Esophagus mucosa (tissue), 1 donor: ENCODE data around the gene OR2T8. TPM values are rescaled to one million over a fixed set of nuclear protein-coding genes. Genes with fewer than 3 reads are reported as not detected.

ENCODE experiments used
- ATAC-seq: fragments of 200-7000 bp; cut with Tn5 transposase; one replicate; pipeline ENCODE4 v1.9.1; 2020
- total RNA-seq: library from RNA; stranded (reverse); gene quantifications from one replicate; pipeline ENCODE4 v1.2.4, GENCODE V29; 2023
- donor health status: DM: yes; HTN: yes; CAD: no.

The OR2T8 gene, protein sequence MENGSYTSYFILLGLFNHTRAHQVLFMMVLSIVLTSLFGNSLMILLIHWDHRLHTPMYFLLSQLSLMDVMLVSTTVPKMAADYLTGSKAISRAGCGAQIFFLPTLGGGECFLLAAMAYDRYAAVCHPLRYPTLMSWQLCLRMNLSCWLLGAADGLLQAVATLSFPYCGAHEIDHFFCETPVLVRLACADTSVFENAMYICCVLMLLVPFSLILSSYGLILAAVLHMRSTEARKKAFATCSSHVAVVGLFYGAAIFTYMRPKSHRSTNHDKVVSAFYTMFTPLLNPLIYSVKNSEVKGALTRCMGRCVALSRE
- total RNA-seq = not detected

GRCh38 chr1:247919952-247920351, at the start of gene OR2T8:
TSS of gene OR2T8 (plus strand) at chr1:247920252. CDS start at chr1:247921018, 766 bp downstream.
- ATAC-seq = no peak

DNA sequence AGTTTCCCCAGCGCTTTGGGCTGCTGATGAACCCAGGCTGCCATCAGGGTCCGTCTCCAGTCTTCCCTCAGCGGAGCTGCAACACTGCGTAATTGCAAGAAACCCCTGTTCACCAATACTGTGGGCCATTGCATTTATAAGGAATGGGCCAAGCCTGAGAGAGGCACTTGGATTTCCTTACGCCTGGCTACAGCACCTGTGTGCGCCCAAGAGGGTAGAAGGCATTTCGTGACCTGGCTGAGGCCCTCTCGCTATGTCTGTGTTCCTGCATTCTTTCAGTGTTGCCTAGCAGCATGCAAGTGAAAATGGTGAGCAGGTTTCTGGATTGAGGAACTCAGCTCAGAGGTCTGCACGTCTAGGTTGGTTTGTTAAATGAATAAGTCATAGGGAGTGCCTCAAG, 36.7 kb upstream of the OR2T8 start:
- no peak for ATAC-seq

DNA sequence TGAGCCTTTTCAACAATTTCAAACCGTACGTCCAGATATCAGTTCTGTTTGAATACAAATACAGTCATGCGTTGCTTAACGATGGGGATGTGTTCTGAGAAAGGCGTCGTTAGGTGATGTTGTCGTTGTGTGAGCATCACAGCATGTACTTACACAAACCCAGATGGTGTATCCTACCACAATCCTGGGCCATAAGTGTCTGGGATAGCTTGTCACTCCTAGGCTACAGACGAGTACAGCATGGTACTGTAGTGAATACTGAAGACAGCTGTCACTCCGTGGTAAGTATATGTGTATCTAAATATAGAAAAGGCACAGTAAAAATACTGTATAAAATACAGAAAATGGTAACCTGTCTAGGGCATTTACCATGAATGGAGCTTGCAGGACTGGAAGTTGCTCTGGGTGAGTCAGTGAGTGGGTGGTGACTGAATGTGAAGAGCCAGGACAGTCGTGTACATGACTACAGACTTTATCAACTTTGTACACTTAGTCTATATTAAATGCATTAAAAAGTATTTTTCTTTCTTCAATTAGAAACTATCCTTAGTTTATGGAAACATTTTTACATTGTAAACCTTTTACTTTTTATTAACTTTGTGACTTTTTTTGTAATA, 35.1 kb upstream of the OR2T8 start:
- no peak for ATAC-seq

DNA sequence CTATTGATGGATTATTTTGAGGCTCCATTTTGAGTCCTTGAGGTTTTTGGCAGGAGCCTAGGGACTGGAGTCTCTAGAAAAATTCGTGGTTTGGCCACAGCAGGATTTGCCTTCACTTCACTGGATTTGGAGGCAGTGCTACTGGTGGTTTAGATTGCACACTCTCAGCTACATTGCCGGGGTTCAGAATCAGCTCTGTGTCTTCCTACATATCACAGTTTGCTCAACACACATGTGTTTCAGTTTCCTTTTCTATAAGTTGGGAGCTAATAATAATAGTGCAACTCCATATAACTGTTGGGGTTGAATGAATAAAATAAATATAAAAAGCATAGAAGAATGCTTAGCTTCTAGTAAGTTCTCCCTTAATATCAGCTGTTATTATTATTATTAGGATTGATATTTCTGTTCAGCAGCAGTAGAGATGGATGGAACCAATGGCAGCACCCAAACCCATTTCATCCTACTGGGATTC, 24.9 kb upstream of the OR2T8 start, which contains the start of gene OR2W3:
OR2W3 (plus strand) TSS at position 425 of the 475 bp plus-strand sequence; CDS start at position 425, 0 bp downstream.
- ATAC-seq = no peak

- peak; percentile 20 for ATAC-seq
Observed at GRCh38 chr1:247895976-247896375, 24.1 kb upstream of the OR2T8 start.

- no peak for ATAC-seq
Observed at GRCh38 chr1:247904122-247904521, 15.9 kb upstream of the OR2T8 start.

GRCh38 chr1:247905181-247905580, 14.9 kb upstream of the OR2T8 start:
- no peak for ATAC-seq

DNA sequence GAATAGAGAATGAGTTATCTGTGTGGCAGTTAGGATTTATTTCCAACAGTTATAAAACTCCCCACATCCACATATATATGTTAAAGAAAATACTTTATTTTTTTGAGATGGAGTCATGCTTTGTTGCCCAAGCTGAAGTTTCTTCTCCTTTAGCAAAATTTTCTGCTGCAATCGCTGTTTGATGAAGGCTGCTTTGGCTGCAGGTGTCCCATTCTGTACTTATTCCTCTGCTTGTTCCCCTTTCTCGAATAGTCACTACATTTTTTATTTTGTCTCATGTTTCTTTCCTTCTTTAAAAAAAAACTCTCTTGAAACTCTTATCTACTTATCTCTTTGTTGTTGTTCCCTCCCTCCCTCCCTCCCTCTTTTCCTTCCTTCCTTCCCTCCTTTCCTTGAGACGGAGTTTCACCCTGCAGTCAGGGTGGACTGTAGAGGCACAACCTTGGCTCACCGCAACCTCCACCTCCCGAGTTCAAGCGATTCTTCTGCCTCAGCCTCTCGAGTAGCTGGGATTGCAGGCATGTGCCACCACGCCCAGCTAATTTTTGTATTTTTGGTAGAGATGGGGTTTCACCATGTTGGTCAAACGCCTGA, 14.0 kb upstream of the OR2T8 start:
- no peak for ATAC-seq

DNA sequence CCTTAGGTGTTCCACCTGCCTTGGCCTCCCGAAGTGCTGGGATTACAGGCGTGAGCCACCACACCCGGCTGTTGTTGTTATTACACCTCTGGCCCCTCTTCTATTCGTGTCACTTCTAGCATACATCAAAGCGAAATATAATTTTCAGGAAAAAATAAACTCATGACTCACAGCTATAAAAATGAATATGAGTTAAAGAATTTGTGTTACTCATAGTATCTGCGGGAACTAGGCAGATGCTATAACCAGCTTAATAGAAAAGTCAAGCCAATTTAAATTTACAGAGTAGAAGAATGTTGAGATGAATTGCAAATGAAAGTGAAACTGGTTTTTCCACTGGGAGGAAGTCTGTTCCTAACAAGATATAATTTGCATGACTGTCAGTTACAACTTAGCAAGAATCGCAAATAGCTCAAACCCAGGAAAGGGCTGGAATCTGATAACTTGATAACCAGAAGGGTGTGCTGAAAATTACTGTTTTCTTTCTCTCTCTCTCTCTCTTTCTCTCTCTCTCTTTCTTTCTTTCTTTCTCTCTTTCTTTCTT, 13.5 kb upstream of the OR2T8 start:
- peak; percentile 69 for ATAC-seq

- ATAC-seq = no peak
Observed at GRCh38 chr1:247908766-247909165, 11.3 kb upstream of the OR2T8 start.

- no peak for ATAC-seq
Observed at GRCh38 chr1:247913786-247914185, 6.3 kb upstream of the OR2T8 start.

DNA sequence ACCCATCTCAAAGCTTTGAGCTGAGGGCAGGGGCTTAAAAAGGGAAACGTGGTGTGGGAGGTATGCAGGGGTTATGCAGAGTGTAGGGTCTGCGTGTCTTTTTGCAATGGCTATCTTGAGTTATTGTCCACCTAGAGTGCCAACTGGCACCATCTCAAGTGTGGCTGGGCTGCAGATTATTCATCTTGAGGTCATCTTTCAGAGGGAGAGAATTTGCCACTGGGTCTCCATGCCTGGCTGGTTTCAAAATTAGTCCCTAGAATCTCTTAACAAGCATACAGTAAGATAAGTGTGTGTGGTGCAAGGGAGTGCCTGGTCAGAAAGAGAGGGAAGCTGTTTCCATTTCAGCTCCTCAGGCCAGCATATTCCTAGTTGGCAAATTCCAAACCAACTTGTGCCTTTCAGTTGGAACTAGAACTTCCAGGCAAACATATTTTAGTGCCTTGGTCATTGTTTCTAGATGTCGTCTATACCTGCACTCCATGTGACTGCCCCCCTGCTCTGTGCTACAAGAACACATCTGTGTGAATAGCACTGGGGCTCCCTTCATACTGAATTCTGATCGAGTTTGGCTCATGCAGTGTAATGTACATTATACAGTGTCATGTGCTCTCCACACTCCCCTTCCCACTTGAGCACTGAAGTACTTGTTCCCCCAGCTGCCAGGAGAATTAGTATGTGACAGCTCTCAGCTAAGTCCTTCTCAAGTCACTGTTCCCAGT, 5.0 kb upstream of the OR2T8 start:
- no peak for ATAC-seq

DNA sequence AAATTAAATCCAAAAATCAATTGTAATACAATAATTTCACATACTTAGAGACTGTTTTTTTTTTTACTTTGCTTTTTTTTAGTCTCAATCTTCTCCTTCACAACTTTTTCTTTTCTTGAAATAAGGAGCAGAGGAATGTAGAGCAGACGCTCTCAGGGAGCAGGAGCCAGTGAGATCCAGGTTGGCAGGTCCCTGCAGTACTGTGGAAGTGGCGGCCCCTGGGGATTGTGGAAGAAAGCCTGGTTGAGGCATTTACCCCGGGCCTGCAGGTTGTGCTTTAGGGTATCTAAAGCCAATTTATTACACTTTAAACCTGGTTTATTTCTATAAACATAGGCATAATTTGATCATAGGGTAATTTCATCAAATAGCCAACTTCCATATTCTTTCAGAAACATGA, 3.9 kb downstream of the OR2T8 start:
- ATAC-seq = no peak

DNA sequence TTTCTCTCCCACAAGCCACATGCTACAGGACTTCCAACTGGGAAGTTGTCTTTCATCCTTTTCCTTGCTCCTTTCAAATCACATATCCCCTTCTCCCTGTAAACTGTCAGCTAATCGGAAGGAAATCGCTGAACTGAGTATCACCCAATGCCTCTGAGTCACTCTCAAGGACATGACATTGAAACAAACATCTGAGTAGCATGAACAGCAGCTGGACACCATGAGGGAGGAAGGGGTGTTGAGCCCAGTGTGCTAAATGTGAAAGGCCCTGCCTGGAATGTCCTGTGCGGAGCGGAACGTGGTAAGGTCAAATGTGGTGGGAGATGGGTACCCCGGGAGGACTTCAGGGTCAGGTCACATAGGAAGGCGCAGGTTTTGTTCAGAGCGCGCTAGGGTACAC, 4.8 kb downstream of the OR2T8 start, which contains the start of gene OR2AJ1:
OR2AJ1 (plus strand) TSS at position 22 of the 400 bp plus-strand sequence. CDS start 8,880 bp downstream, outside the sequence.
- no peak for ATAC-seq

- ATAC-seq = no peak
Observed at GRCh38 chr1:247933989-247934388, 13.9 kb downstream of the OR2T8 start.

DNA sequence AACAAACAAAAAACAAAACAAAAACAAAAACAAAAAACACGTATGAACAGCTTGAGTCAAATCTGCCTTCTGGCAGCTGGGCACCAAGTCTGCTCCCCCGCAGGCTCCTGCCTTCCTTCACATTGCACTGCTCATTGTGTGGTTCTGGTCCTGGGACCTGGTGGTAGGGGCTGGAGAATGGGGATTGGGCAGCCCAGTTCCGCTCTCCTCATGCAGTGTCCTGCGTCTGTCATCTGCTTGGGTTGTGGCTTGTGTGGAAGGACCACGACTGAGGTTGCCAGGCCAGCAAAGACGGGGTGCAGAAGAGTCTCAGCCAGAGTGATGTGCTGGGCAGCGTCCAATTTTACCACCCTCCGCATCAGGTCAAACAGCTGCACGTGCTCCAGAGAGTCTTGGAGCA, 15.7 kb downstream of the OR2T8 start:
- ATAC-seq = no peak

- no peak for ATAC-seq
Observed at GRCh38 chr1:247936415-247936814, 16.4 kb downstream of the OR2T8 start.

- peak; percentile 84 for ATAC-seq
Observed at GRCh38 chr1:247936965-247937734, 17.1 kb downstream of the OR2T8 start.

DNA sequence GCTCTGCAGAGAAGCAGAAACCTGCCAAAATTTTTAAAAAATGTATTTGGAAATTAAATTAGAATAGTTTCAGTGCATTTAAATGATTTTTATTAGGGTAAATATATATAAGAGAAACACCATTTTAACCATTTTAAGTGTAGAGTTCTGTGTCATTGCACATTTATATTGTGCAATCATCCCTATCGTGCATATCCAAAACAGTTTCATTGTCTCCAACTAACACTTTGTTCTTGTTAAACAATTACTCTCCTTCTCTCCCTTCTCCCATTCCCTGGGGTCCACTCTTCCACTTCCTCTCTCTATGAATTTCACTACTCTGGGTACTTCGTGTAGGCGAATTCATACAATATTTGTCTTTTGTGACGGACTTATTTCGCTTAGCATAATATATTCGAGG, 22.6 kb downstream of the OR2T8 start:
- no peak for ATAC-seq

DNA sequence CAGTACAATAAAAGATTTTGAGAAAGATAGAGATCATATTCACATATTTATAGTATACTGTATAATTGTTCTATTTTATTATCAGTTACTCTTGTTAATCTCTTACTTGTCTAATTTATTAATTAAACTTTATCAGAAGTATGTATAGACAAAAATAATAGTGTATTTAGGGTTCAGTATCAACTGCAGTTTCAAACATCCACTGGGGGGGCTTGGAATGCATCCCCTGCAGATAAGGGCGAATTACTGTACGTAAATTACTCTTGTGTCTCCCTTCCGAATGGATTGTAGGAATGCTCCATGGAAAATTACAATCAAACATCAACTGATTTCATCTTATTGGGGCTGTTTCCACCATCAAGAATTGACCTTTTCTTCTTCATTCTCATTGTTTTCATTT, 28.5 kb downstream of the OR2T8 start, which contains the start of gene OR2L8:
OR2L8 (plus strand) TSS at position 301 of the 400 bp plus-strand sequence; CDS start at position 301, 0 bp downstream.
- no peak for ATAC-seq

DNA sequence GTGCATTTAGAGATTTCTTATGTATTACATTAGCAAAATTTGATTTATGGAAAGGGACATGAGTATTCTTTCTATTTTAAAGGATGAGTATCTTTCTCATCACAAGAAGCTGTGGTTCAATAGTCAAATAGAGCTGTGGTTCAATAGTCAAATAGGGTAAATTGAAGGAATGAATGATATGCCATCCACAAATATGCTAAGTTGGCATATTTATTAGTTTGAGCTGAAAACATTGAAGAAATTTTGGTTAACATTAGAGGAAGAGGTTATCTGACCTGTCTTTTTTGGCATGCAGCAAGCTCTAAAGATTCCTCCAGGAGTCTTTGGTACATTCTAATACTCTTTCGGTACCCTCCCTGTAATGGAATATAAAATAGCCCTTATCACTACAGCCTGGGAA, 33.4 kb downstream of the OR2T8 start:
- ATAC-seq = no peak

GRCh38 chr1:247961791-247962190, 41.7 kb downstream of the OR2T8 start:
- no peak for ATAC-seq
